Subcutaneous adipose tissue (tissue), 4 donors: ENCODE results near the gene PCDH12. TPM values are rescaled to one million over a fixed set of nuclear protein-coding genes. Genes with fewer than 3 reads are reported as not detected.

ENCODE experiments used
- CTCF ChIP-seq: fragments of 450-650 bp; IDR thresholded peaks from one replicate; pipeline ENCODE4 v1.5.1; 2016; ENCODE audit warnings: low read depth, mild to moderate bottlenecking, control low read depth, antibody characterized with exemption, moderate library complexity
- total RNA-seq, 4 donors: library from RNA; depleted of rRNA; stranded (reverse); fragments of >200 nt; gene quantifications; one replicate each; pipeline ENCODE4 v1.1.0, GENCODE V29; 2016

PCDH12 gene
- total RNA-seq, 4 donors from 2014 or later, result 2.4 to 5.5 (median 2.5) TPM

GRCh38 chr5:141945511-141946051, 12.4 kb downstream of the PCDH12 start:
- no peak for TF ChIP-seq CTCF

GRCh38 chr5:141944076-141944475, 13.9 kb downstream of the PCDH12 start:
- TF ChIP-seq CTCF, result no peak

- TF ChIP-seq CTCF, result no peak
Observed at GRCh38 chr5:141942185-141942857, 15.7 kb downstream of the PCDH12 start.

GRCh38 chr5:141941779-141942178, 16.2 kb downstream of the PCDH12 start:
- no peak for TF ChIP-seq CTCF

- no peak for TF ChIP-seq CTCF
Observed at GRCh38 chr5:141941307-141941706, 16.7 kb downstream of the PCDH12 start.

GRCh38 chr5:141940695-141941271, 17.2 kb downstream of the PCDH12 start:
- TF ChIP-seq CTCF, result no peak

- no peak for TF ChIP-seq CTCF
Observed at GRCh38 chr5:141935538-141935937, 22.5 kb downstream of the PCDH12 start.
